ENCODE measurements around the gene HTT-AS. TPM values are rescaled to one million over a fixed set of nuclear protein-coding genes. Genes with fewer than 3 reads are reported as not detected.

The HTT-AS gene
- total and polyA plus RNA-seq, 2 of the 13 experiments (the other 11 are each of a cell fraction or from before 2014, with no cell fraction given) = not detected

GRCh38 chr4:3073158-3074077 is 920 bp downstream of the HTT-AS start (continued):
- TF ChIP-seq KIAA2018 (CRISPR knock-in tag; IDR thresholded peaks at IDR 0.05; ENCODE audit: borderline replicate concordance) = 0 out of 2 replicates have a peak, but pooled peaks have one; percentile 49
- TF ChIP-seq WIZ (CRISPR knock-in tag; IDR thresholded peaks at IDR 0.05) = 0 out of 2 replicates have a peak, but pooled peaks have one; percentile 45
- no peak for TF ChIP-seq ZNF20 (CRISPR knock-in tag; IDR thresholded peaks at IDR 0.05)
- TF ChIP-seq PLSCR1 (CRISPR knock-in tag; IDR thresholded peaks at IDR 0.05; ENCODE audit: borderline replicate concordance) = no peak
- TF ChIP-seq TRIM22 (IDR thresholded peaks at IDR 0.05) = no peak
- no peak for TF ChIP-seq ATF4 (CRISPR knock-in tag; IDR thresholded peaks at IDR 0.05)
- no peak for TF ChIP-seq SSRP1 (CRISPR knock-in tag; IDR thresholded peaks at IDR 0.05)
- TF ChIP-seq ZNF281 (CRISPR knock-in tag; IDR thresholded peaks at IDR 0.05; ENCODE audit: borderline replicate concordance) = peak; percentile 16; the same call in 1 of the 2 replicates
- TF ChIP-seq ZBTB8A (CRISPR knock-in tag; IDR thresholded peaks at IDR 0.05; ENCODE audit: borderline replicate concordance, low read depth) = no peak
- no peak for TF ChIP-seq RELA (CRISPR knock-in tag; IDR thresholded peaks at IDR 0.05)
- peak; percentile 45; the same call in 1 of the 2 replicates for TF ChIP-seq GFI1 (CRISPR knock-in tag; IDR thresholded peaks at IDR 0.05; ENCODE audit: borderline replicate concordance)
- no peak for TF ChIP-seq ZFP37 (CRISPR knock-in tag; IDR thresholded peaks at IDR 0.05; ENCODE audit: borderline replicate concordance)
- no peak for TF ChIP-seq ZNF101 (CRISPR knock-in tag; IDR thresholded peaks at IDR 0.05; ENCODE audit: borderline replicate concordance, low read depth)
